Activated effector memory CD4-positive, alpha-beta T cell treated with anti-CD3 and anti-CD28 coated beads, Interleukin-2, amount 50 U/mL, for 16 hours (primary cell): Measurements from ENCODE around the gene TMEM154.

ENCODE experiments used
- DNase-seq: peaks from one replicate; pipeline ENCODE4 v3.0.0-alpha.2; 2020

The TMEM154 gene

GRCh38 chr4:152626790-152627189 lies 53.0 kb downstream of the TMEM154 start:
- DNase-seq: no peak

- DNase-seq: no peak
Observed at GRCh38 chr4:152620915-152621314, 58.9 kb downstream of the TMEM154 start.

- DNase-seq: no peak
Observed at GRCh38 chr4:152620218-152620617, 59.6 kb downstream of the TMEM154 start.

GRCh38 chr4:152619556-152619955 lies 60.2 kb downstream of the TMEM154 start:
- DNase-seq: no peak

DNA sequence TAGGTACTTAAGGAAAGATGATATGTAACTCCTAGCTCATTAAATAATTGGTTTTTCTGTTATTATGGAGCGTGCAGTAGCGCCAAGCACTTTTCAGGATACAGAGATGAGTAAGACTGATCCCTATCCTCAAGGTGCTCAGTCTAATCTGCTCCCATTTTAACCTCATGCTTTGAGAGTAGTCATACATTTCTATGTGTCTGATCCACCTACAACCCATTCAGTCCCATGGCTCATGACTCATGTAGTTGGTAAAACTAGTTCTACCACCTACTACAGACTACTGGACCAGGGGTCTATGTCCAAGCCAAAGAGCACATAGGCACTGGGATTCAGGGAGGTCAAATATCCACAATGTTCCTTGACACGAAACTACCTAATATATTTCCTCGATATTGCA lies 60.8 kb downstream of the TMEM154 start:
- DNase-seq: no peak

DNA sequence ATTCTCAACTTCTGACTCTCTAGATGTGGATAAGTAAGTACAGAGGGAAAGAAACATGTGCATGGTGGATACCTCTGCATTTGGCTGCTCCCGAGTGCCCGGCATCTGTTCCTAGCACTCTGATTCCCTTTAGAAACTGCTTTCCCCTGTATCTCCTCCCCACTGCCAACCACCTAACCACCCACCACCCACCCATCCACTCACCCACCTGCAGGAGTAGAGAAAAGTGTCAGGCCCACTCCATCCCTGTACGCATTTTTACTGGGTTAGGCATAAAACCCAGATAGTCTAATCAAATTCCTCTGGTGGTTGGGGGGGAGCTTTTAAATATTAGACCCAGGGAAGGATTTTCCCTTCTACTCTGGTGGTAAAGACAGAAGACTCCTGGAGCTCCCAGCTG lies 63.0 kb downstream of the TMEM154 start:
- DNase-seq: no peak

DNA sequence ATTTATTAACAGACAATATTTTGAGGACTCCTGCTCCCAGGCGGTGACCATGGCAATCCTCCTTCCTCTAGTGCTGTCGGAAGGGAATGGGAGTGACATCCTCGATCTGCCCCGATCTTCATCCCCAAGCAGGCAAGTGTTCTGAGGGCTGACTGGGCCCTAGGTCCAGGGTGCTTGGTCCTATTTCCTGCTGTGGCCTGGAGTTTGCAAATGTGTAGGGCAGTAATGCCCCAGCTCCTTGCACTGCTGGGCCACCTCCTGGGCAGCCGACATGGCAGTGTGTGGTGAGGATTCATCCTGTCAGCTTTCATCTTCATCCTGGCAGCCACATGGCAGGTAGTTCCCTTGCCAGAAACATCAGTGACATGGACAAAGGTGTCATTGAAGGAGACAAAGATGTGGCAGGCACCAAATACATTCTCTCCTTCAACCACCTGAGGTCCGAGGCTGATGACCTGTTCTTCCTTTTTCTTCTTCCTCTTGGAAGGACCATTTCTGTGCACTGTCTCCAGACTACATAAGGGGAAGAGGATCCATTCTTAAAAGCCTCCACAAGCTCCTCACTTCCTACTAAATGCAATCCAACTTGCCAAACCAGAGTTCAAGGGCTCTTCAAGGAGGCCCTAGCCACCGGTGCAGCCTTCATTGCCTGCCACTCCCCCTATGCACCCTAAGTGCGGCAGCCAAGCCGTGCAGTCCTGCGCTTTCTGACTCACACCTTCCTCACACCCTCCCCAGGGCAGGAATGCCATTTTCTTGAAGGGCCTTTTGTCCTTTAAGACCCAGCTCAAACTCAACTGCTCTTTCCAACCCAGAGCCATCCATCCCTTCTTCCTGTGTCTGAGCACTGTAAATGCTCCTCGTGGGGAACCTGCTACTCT lies 65.7 kb downstream of the TMEM154 start:
- no peak for DNase-seq

DNA sequence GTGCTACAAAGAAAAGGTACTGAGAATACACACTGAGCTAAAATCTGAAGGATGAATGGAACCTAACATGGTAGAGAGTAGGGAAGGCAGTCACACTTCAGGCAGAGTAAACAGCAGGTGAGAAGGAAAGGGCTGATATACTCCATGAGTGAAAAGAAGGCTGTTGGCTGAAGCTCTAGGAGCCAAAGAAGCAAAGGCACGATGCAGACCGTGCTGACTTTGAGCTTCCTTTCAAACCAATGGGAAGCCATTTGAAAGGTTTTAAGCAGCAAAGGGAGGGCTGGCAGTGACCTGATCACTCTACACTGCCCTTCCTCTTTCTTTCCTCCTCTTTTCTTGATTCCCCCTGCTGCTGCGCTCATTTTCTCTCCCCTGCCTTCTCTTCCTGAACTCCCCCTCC lies 66.4 kb downstream of the TMEM154 start:
- DNase-seq: no peak

GRCh38 chr4:152610131-152610530 lies 69.7 kb downstream of the TMEM154 start:
- no peak for DNase-seq

DNA sequence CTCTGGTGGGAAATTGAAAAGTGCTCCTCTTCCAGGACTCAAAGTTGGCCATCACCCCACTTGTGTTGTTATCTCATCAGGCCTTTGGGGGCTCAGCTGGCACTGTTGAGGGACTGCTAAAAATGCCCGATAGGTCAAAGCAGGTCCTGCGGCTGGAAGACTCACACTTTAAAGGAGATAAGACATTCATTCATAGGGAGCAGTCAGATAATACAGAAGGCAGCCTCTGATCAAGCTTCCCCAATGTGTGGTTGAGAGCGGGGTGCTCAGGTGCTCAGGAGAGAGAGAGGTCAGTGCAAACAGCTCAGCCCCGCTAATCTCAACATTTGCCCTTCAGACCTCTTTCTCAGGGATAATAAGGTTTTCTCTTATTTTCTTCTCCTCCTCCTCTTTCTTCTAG lies 70.3 kb downstream of the TMEM154 start:
- DNase-seq: no peak

- no peak for DNase-seq
Observed at GRCh38 chr4:152607178-152607577, 72.6 kb downstream of the TMEM154 start.

GRCh38 chr4:152606753-152607152 lies 73.0 kb downstream of the TMEM154 start:
- DNase-seq: peak; percentile 66

GRCh38 chr4:152605641-152606335 lies 74.0 kb downstream of the TMEM154 start:
- DNase-seq: no peak

DNA sequence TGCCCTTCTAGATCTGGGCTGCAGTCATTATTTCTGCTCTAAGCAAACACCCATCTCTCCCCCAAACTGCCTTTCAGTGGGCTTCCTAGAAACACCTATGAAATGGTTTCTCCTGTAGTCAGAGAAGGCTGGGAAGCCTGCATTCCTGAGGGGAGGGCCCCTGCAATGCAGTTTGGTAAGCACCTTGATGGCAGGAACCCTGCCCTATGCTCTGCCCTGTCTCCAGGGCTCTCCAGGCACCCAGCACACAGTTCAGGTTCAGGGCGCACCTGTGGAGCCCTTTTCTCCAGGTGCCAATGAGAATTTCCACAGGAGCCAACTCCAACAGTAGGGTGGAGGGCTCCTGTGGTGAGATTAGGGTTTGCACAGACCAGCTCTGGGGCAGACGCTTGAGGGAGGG lies 74.8 kb downstream of the TMEM154 start:
- no peak for DNase-seq

DNA sequence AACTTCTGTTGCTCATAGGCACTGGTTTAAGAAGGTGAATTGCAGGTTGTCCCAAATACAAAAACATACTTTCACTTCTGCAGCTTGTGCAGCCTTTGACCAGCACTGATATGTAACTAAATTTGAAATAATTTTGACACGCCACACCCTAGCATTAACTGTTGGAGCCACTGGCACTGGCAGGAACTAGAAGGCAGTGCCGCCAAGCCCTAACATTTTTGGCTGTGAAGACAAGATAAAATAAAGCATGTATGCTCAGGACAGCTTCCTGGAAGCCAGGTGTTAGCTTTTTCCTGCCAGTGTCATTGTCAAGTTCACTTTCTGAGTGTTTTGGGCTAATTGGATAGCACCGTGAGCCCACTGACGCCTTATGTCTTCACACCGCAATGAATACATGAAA lies 78.6 kb downstream of the TMEM154 start:
- DNase-seq: no peak

- DNase-seq: no peak
Observed at GRCh38 chr4:152599636-152600035, 80.2 kb downstream of the TMEM154 start.

DNA sequence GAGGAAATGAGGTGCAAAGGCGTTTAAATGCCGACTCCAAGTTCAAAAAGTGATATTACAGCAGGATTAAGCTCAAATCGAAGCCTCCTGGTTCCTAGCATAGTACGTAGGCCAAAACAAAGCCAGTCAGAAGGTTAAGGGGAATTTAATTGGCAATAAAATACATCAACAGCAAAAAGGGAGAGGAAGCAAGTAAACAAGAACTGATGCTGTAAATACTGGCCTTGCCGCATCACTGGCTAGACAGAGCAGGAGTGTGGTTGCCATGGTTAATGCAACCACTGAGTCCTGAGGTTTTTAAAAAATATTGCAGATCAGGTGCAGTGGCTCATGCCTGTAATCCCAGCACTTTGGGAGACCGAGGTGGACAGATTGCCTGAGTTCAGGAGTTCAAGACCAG lies 80.7 kb downstream of the TMEM154 start:
- DNase-seq: no peak

GRCh38 chr4:152598454-152598853 lies 81.3 kb downstream of the TMEM154 start:
- no peak for DNase-seq

- no peak for DNase-seq
Observed at GRCh38 chr4:152594978-152595925, 84.5 kb downstream of the TMEM154 start.

- DNase-seq: no peak
Observed at GRCh38 chr4:152594057-152594456, 85.7 kb downstream of the TMEM154 start.

- DNase-seq: no peak
Observed at GRCh38 chr4:152591876-152592275, 87.9 kb downstream of the TMEM154 start.

DNA sequence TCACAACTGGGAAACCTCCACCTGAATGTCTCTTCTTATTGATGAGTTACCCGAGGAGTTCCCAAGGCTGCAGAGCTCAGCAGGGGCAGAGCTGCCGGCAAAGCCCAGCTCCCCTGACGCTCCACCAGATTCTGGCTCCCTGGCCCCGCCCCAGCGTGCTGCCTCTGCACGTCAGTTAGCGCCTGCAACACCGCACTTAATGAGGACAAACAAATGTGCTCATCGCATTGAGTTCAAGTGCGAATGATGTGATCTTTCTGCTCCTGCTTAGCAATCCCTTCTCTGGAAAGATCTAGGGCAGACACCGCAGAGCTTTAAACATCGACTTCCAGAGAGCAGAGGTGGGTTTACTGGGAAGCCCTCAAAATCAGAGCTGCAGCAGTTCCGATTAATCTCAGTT lies 88.4 kb downstream of the TMEM154 start:
- peak; percentile 70 for DNase-seq
